Spleen (tissue), 11 donors: ENCODE measurements around the gene GALNT17. TPM values are rescaled to one million over a fixed set of nuclear protein-coding genes. Genes with fewer than 3 reads are reported as not detected.

Experiments
- DNase-seq: peaks from one replicate; pipeline ENCODE4 v3.0.0-alpha.2; 2020
- H3K27ac ChIP-seq, 8 donors: fragments of 200-600 bp; sonication (generic) in 7 of 8; 1 replicate in 4 of 8; 2 replicates in 4 of 8; pipeline versions ENCODE4 v1.5.0 to v1.8.0; 2016 to 2021; ENCODE audit warnings: inconsistent platforms in 4 of 8, mild to moderate bottlenecking in 4 of 8, moderate library complexity in 1 of 8
- H3K27me3 ChIP-seq, 7 donors: fragments of 200-600 bp; sonication (generic) in 6 of 7; replicated peaks in 1 of 7; 1 replicate in 4 of 7; 2 replicates in 3 of 7; pipeline versions ENCODE4 v1.5.0 to v1.8.0; 2016 to 2021; ENCODE audit warnings: inconsistent platforms in 3 of 7, mild to moderate bottlenecking in 1 of 7
- H3K36me3 ChIP-seq, 6 donors: fragments of 200-600 bp; sonication (generic) in 5 of 6; 1 replicate in 4 of 6; 2 replicates in 2 of 6; pipeline versions ENCODE4 v1.5.0 to v1.8.0; 2016 to 2021; ENCODE audit warnings: inconsistent platforms in 2 of 6
- H3K4me1 ChIP-seq, 6 donors: fragments of 200-600 bp; sonication (generic) in 5 of 6; 1 replicate in 3 of 6; 2 replicates in 3 of 6; pipeline versions ENCODE4 v1.5.0 to v1.8.0; 2016 to 2021; ENCODE audit warnings: inconsistent platforms in 3 of 6
- H3K4me3 ChIP-seq, 8 donors: fragments of 200-600 bp; sonication (generic) in 7 of 8; 1 replicate in 4 of 8; 2 replicates in 4 of 8; pipeline versions ENCODE4 v1.5.0 to v1.8.0; 2016 to 2021; ENCODE audit warnings: inconsistent platforms in 4 of 8, mild to moderate bottlenecking in 4 of 8, moderate library complexity in 2 of 8
- H3K9me3 ChIP-seq, 8 donors: fragments of 200-600 bp; sonication (generic) in 7 of 8; 1 replicate in 4 of 8; 2 replicates in 4 of 8; pipeline versions ENCODE4 v1.5.0 to v1.8.0; 2016 to 2021; ENCODE audit warnings: inconsistent platforms in 4 of 8
- CTCF ChIP-seq, 11 experiments: fragments of 200-600 bp in 7 of 11; fragments of 450-650 bp in 4 of 11; sonication (generic) in 4 of 11; IDR thresholded peaks in 8 of 11; conservative IDR thresholded peaks in 3 of 11; 1 replicate in 7 of 11; 2 replicates in 4 of 11; pipeline versions ENCODE4 v1.4.0 to v1.8.0; 2016 to 2021; ENCODE audit warnings: antibody characterized with exemption in 11 of 11, inconsistent platforms in 4 of 11, mild to moderate bottlenecking in 1 of 11
- POLR2A ChIP-seq, 3 donors: fragments of 450-650 bp; IDR thresholded peaks; one replicate each; pipeline ENCODE4 v1.5.1; 2017; ENCODE audit warnings: antibody characterized with exemption in 3 of 3, mild to moderate bottlenecking in 1 of 3
- POLR2AphosphoS5 ChIP-seq, 3 donors: sonication (generic); formaldehyde crosslinking; IDR thresholded peaks; one replicate each; pipeline ENCODE4 v1.5.1; 2017; ENCODE audit warnings: antibody characterized with exemption in 3 of 3
- WGBS, 5 donors: extraction: QIAGEN DNeasy Blood & Tissue Kit in 3 of 5; methylation state at CpG; one replicate each; pipeline versions ENCODE4 v1.1.5 to v1.1.7; 2013 to 2018; 5-methylcytosine and 5-hydroxymethylcytosine counted together
- intact Hi-C: fragments of 100-400 bp; cut with DNase I; formaldehyde crosslinking; loops from one replicate; pipeline ENCODE4 v1.15.0; 2023; ENCODE audit warnings: low total_unique reads
- polyA plus RNA-seq, 3 donors: library from polyadenylated mRNA; stranded (reverse); fragments of 200-250 nt; gene quantifications; one replicate each; pipeline ENCODE4 v1.2.1, GENCODE V29; 2013
- total RNA-seq, 7 donors: library from RNA; depleted of rRNA in 3 of 7; stranded (reverse); fragments of >200 nt in 3 of 7; fragmentation: NEBNext Ultra II Directional in 4 of 7; extraction: Animal tissue kit (Norgen Biotek cat#: 25700) in 4 of 7; gene quantifications; one replicate each; pipeline versions ENCODE4 v1.1.0 to v1.2.1, GENCODE V29; 2016 to 2021
- donor health status: healthy with polysubstance abuse.
- donor health status: DM: no; HTN: no; CAD: no; lungs with moderate emphysema.
- donor health status: DM: no; HTN: no; CAD: no.
- donor health status: Bipolar disorder and iron deficiency.
- donor health status: healthy.
- donor health status: DM: no; HTN: no; CAD: no.
- donor health status: DM: yes; HTN: yes; CAD: no.

The GALNT17 gene
- total and polyA plus RNA-seq, 10 donors = 0.39 to 10.8 (median 3.1) TPM

GRCh38 chr7:71133856-71134255, 1.9 kb downstream of the GALNT17 start:
- WGBS, 5 donors = 77 to 89% (median 82%) methylated on average over 11 of the region's 11 CpGs
- no peaks in the 10 kb centered on the region for H3K9me3 ChIP-seq

GRCh38 chr7:71135116-71135515, 3.2 kb downstream of the GALNT17 start:
- intact Hi-C loops = no loop called here
- no peak for TF ChIP-seq POLR2AphosphoS5 (IDR thresholded peaks at IDR 0.05)
- TF ChIP-seq POLR2A (IDR thresholded peaks at IDR 0.05) = no peak
- TF ChIP-seq CTCF (IDR thresholded peaks at IDR 0.05 in 8 of 11, conservative IDR thresholded peaks at IDR 0.05 in 3 of 11) = no peak
- DNase-seq = no peak
- 66 to 93% (median 82%) methylated on average over 4 of the region's 4 CpGs for WGBS, 5 donors
- H3K4me1 ChIP-seq = peaks cover 0 to 32% (median 12%) of the 10 kb centered on the region in 6 donors
- no peak overlapping the region for H3K27ac ChIP-seq
- peaks cover 0 to 45% (median 26%) of the 10 kb centered on the region in 7 donors for H3K27me3 ChIP-seq
- no peaks in the 10 kb centered on the region for H3K9me3 ChIP-seq
- no peaks in the 10 kb centered on the region for H3K36me3 ChIP-seq
- no peak overlapping the region for H3K4me3 ChIP-seq

More at GRCh38 chr7:71133856-71134255, 1.9 kb downstream of the GALNT17 start:
- Histone ChIP-seq H3K4me1 (peaks cover 0 to 32% (median 11%) of the 10 kb centered on the region in 6 donors), H3K4me3 (no peak overlapping the region), H3K36me3 (no peaks in the 10 kb centered on the region), H3K27me3 (peaks cover 0 to 55% (median 26%) of the 10 kb centered on the region in 7 donors), H3K27ac (no peak overlapping the region)
- TF ChIP-seq CTCF (IDR thresholded peaks at IDR 0.05 in 8 of 11, conservative IDR thresholded peaks at IDR 0.05 in 3 of 11) (no peak), POLR2A (IDR thresholded peaks at IDR 0.05) (no peak), POLR2AphosphoS5 (IDR thresholded peaks at IDR 0.05) (no peak)
- intact Hi-C loops = no loop called here
- no peak for DNase-seq

GRCh38 chr7:71135663-71136062, 3.7 kb downstream of the GALNT17 start:
- Histone ChIP-seq H3K4me3 (no peak overlapping the region), H3K27me3 (peaks cover 0 to 40% (median 24%) of the 10 kb centered on the region in 7 donors), H3K9me3 (peaks cover 0 to 3% (median 0%) of the 10 kb centered on the region in 8 donors), H3K4me1 (peaks cover 0 to 28% (median 13%) of the 10 kb centered on the region in 6 donors), H3K27ac (no peak overlapping the region), H3K36me3 (no peaks in the 10 kb centered on the region)
- no peak for DNase-seq
- TF ChIP-seq POLR2AphosphoS5 (IDR thresholded peaks at IDR 0.05) (no peak), CTCF (IDR thresholded peaks at IDR 0.05 in 8 of 11, conservative IDR thresholded peaks at IDR 0.05 in 3 of 11) (no peak), POLR2A (IDR thresholded peaks at IDR 0.05) (no peak)
- WGBS, 5 donors = 55 to 69% (median 60%) methylated on average over 4 of the region's 4 CpGs
- intact Hi-C loops = no loop called here

GRCh38 chr7:71137479-71137878, 5.5 kb downstream of the GALNT17 start:
- peaks cover 0 to 5% (median 0%) of the 10 kb centered on the region in 8 donors for H3K9me3 ChIP-seq
- TF ChIP-seq POLR2AphosphoS5 (IDR thresholded peaks at IDR 0.05) (no peak), POLR2A (IDR thresholded peaks at IDR 0.05) (no peak), CTCF (IDR thresholded peaks at IDR 0.05 in 8 of 11, conservative IDR thresholded peaks at IDR 0.05 in 3 of 11) (no peak)
- H3K27ac ChIP-seq = no peak overlapping the region
- 89 to 96% (median 93%) methylated on average over 7 of the region's 7 CpGs for WGBS, 5 donors
- no peaks in the 10 kb centered on the region for H3K36me3 ChIP-seq
- H3K4me3 ChIP-seq = no peak overlapping the region
- peaks cover 0 to 22% (median 10%) of the 10 kb centered on the region in 7 donors for H3K27me3 ChIP-seq
- peaks cover 0 to 13% (median 4%) of the 10 kb centered on the region in 6 donors for H3K4me1 ChIP-seq
- no peak for DNase-seq
- intact Hi-C loops = no loop called here
